Breast epithelium (tissue), 4 donors: ENCODE results near the gene FBXW8. TPM values are rescaled to one million over a fixed set of nuclear protein-coding genes. Genes with fewer than 3 reads are reported as not detected.
"Not testable (repeated sequence)": the region's sequence is repeated elsewhere in the genome, so short reads cannot be mapped to it uniquely, and the experiment has no call there.

Experiments
- DNase-seq, 2 donors: peaks; one replicate each; pipeline ENCODE4 v3.0.0-alpha.2; 2019; ENCODE audit warnings: low spot score in 2 of 2
- H3K27ac ChIP-seq, 2 donors: fragments of 200-600 bp; sonication (generic) in 1 of 2; one replicate each; pipeline ENCODE4 v1.5.1; 2016 to 2019; ENCODE audit warnings: mild to moderate bottlenecking in 1 of 2
- H3K27me3 ChIP-seq, 2 donors: fragments of 200-600 bp; sonication (generic) in 1 of 2; one replicate each; pipeline versions ENCODE4 v1.5.1 to v1.6.0; 2017 to 2019; ENCODE audit warnings: control low read depth in 1 of 2, mild to moderate bottlenecking in 1 of 2
- H3K36me3 ChIP-seq: fragments of 200-600 bp; one replicate; pipeline ENCODE4 v1.5.1; 2019
- H3K4me1 ChIP-seq, 2 donors: fragments of 200-600 bp; sonication (generic); one replicate each; pipeline ENCODE4 v1.5.1; 2016 to 2019; ENCODE audit warnings: control low read depth in 1 of 2
- H3K4me3 ChIP-seq, 3 donors: fragments of 200-600 bp; sonication (generic); 1 replicate in 2 of 3; 2 replicates in 1 of 3; pipeline ENCODE4 v1.5.1; 2016 to 2019; ENCODE audit warnings: mild to moderate bottlenecking in 3 of 3, moderate library complexity in 2 of 3
- H3K9me3 ChIP-seq, 2 donors: fragments of 200-600 bp; sonication (generic) in 1 of 2; one replicate each; pipeline ENCODE4 v1.5.1; 2016 to 2019; ENCODE audit warnings: control low read depth in 1 of 2
- CTCF ChIP-seq, 3 donors: fragments of 450-650 bp; IDR thresholded peaks; one replicate each; pipeline ENCODE4 v1.5.1; 2016 to 2017; ENCODE audit warnings: antibody characterized with exemption in 3 of 3, mild to moderate bottlenecking in 3 of 3, moderate library complexity in 3 of 3
- POLR2A ChIP-seq: fragments of 450-650 bp; IDR thresholded peaks from one replicate; pipeline ENCODE4 v1.6.1; 2016; ENCODE audit warnings: antibody characterized with exemption, mild to moderate bottlenecking, moderate library complexity
- POLR2AphosphoS5 ChIP-seq, 3 donors: sonication (generic); formaldehyde crosslinking; IDR thresholded peaks; one replicate each; pipeline ENCODE4 v1.6.1; 2017; ENCODE audit warnings: antibody characterized with exemption in 3 of 3
- intact Hi-C: fragments of 100-400 bp; cut with DNase I; formaldehyde crosslinking; loops from one replicate; pipeline ENCODE4 v1.15.1; 2023; ENCODE audit warnings: low total_unique reads
- total RNA-seq, 3 donors: library from RNA; depleted of rRNA; stranded (reverse); fragments of >200 nt; gene quantifications; one replicate each; pipeline ENCODE4 v1.1.0, GENCODE V29; 2016

Gene FBXW8
- total RNA-seq, 3 donors from 2014 or later: 14.9 to 22.3 (median 16.4) TPM

GRCh38 chr12:117052386-117053049 is 141.8 kb downstream of the FBXW8 start:
- Histone ChIP-seq H3K9me3 (no peaks in the 10 kb centered on the region), H3K36me3 (no peaks in the 10 kb centered on the region), H3K4me3 (no peak overlapping the region), H3K27ac (no peak overlapping the region), H3K27me3 (no peaks in the 10 kb centered on the region), H3K4me1 (no peaks in the 10 kb centered on the region)
- intact Hi-C loops: no loop called here
- DNase-seq: no peak
- no peak for TF ChIP-seq CTCF (IDR thresholded peaks at IDR 0.05)
- no peak for TF ChIP-seq POLR2A
- TF ChIP-seq POLR2AphosphoS5 (IDR thresholded peaks at IDR 0.05): no peak

- no peak overlapping the region for H3K27ac ChIP-seq
- H3K36me3 ChIP-seq: no peaks in the 10 kb centered on the region
- TF ChIP-seq POLR2A: no peak
- TF ChIP-seq POLR2AphosphoS5 (IDR thresholded peaks at IDR 0.05): no peak
- TF ChIP-seq CTCF (IDR thresholded peaks at IDR 0.05): no peak
- H3K9me3 ChIP-seq: no peaks in the 10 kb centered on the region
- no peaks in the 10 kb centered on the region for H3K4me1 ChIP-seq
- intact Hi-C loops: no loop called here
- no peaks in the 10 kb centered on the region for H3K27me3 ChIP-seq
- H3K4me3 ChIP-seq: no peak overlapping the region
- no peak for DNase-seq
These were observed 142.3 kb downstream of the FBXW8 start for GRCh38 chr12:117053050-117053400.

DNA sequence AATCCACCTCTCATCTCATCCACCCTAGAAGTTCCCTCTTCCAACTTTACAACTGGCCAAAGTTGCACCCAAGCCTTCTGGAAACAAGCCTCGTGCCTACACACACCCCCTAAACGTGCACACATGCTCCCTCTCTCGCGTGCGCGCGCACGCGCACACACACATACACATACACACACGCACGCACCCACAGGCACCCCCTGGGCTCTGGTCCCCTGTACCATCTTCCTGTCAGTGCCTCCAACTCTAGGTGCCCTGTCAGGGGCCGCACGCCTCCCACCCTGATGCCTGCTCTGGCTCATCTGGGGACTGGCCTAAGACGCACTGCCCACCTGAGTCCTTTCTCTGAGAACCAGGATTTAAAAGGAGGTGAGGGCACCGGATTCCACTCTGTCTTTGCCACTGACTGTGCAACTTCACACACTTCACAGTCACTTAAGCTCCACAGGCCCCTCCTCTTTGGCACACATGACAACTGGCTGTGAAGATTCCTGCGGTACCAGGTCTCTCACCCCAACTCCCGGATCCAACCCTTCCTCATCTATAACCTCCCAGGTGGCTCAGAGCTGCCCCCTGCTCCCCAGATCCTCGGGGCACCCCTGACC is 142.9 kb downstream of the FBXW8 start:
- Histone ChIP-seq H3K4me3 (no peak overlapping the region), H3K27me3 (no peaks in the 10 kb centered on the region), H3K4me1 (no peaks in the 10 kb centered on the region), H3K36me3 (no peaks in the 10 kb centered on the region), H3K9me3 (no peaks in the 10 kb centered on the region), H3K27ac (no peak overlapping the region)
- no peak for TF ChIP-seq POLR2AphosphoS5 (IDR thresholded peaks at IDR 0.05)
- TF ChIP-seq CTCF (IDR thresholded peaks at IDR 0.05): no peak
- no peak for TF ChIP-seq POLR2A
- DNase-seq: no peak
- intact Hi-C loops: no loop called here

DNA sequence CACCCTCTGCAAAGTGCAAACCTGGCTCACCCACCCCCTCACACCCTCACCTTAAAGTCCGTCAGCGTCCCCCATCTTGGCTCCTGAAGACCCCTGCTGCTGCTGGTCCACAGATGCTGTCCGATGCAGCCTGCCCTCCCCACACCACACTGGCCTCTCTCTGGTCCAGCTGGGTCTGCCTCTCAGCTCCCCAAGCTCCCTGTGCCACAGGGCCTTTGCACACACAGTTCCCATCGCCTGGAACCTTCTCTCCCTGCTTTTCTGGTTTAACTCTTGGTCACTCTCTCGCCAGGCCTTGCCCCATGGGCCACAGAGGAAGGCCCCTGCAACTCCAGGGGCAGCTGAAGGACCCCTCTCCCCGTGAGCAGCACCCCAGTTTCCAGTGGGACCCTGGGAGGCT is 143.5 kb downstream of the FBXW8 start:
- Histone ChIP-seq H3K9me3 (no peaks in the 10 kb centered on the region), H3K4me1 (no peaks in the 10 kb centered on the region), H3K27ac (no peak overlapping the region), H3K27me3 (no peaks in the 10 kb centered on the region), H3K36me3 (no peaks in the 10 kb centered on the region), H3K4me3 (no peak overlapping the region)
- TF ChIP-seq CTCF (IDR thresholded peaks at IDR 0.05) (no peak), POLR2A (no peak), POLR2AphosphoS5 (IDR thresholded peaks at IDR 0.05) (no peak)
- intact Hi-C loops: no loop called here
- DNase-seq: no peak

DNA sequence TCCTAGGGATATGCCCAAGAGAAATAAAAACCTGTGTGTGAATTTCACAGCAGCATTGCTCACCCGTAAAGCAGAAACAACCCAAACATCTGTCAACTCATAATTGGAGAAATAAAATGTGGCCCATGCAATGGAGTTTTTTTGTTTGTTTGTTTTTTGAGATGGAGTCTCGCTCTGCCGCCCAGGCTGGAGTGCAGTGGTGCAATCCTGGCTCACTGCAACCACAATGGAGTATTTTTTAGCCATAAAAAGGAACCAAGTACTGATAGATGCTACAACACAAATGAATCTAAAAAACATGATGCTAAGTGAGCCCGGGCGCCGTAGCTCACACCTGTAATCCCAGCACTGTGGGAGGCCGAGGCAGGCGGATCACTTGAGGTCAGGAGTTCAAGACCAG is 146.9 kb downstream of the FBXW8 start:
- intact Hi-C loops: not testable (repeated sequence)

More for the DNA sequence above, 146.9 kb downstream of the FBXW8 start:
- H3K4me1 ChIP-seq, DNase-seq, H3K36me3 ChIP-seq, H3K27ac ChIP-seq, H3K4me3 ChIP-seq, H3K9me3 ChIP-seq, H3K27me3 ChIP-seq: not testable (repeated sequence)
